HG02623 (cell line): ENCODE measurements around the gene TINAG.
A peak's percentile ranks its signal among the peaks of the same experiment; 100 is the strongest.

Experiments
- ATAC-seq: cut with Tn5 transposase; IDR thresholded peaks from one replicate; pipeline ENCODE4 v1.9.1; 2021; ENCODE audit warnings: moderate library complexity; ENCODE audit not compliant: unreplicated experiment

TINAG gene, protein sequence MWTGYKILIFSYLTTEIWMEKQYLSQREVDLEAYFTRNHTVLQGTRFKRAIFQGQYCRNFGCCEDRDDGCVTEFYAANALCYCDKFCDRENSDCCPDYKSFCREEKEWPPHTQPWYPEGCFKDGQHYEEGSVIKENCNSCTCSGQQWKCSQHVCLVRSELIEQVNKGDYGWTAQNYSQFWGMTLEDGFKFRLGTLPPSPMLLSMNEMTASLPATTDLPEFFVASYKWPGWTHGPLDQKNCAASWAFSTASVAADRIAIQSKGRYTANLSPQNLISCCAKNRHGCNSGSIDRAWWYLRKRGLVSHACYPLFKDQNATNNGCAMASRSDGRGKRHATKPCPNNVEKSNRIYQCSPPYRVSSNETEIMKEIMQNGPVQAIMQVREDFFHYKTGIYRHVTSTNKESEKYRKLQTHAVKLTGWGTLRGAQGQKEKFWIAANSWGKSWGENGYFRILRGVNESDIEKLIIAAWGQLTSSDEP

GRCh38 chr6:54308289-54308985 lies at the start of gene TINAG:
TINAG (plus strand) TSS chr6:54308441; CDS start chr6:54308551, 110 bp downstream.
- ATAC-seq: no peak

DNA sequence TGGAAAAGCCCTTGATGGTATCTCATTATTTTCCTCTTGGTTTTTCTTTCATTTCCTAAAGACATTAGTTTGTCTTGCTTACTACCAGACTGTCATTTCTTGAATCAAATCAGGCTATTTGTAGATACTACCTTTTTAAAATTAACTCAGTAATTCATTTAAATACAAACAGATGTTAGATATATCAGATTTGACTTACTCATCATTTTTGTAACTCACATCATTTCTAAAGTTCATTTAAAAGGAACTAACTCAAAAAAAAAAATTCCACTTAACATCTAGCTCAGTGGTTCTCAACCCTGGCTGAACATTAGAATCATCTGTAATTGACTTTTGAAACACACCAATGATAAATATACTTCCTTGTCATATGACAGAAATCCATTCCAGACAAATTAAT lies 48.2 kb upstream of the TINAG start:
- ATAC-seq: no peak

DNA sequence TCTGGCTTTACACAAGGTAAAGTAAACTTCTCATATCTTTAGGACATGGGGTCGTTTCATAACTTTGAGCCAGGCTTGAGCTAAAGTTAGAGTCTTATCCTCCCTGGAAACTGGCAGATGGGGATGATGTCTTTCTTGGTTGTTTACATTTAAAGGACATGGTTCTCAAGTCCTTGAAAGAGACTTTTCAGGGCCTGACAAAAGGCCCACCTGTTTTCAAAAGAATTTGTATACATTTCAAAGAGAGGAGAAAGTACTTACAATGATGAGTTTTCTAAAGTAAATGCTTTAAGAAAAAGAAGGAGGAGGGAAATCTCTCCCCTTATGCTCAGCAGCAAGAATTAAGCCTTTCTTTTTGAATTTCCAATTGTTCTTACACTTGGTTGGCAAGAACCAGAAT lies 45.7 kb upstream of the TINAG start:
- ATAC-seq: no peak

- ATAC-seq: no peak
Measured at GRCh38 chr6:54262971-54263370, 45.3 kb upstream of the TINAG start.

GRCh38 chr6:54264581-54265272 lies 43.5 kb upstream of the TINAG start:
- no peak for ATAC-seq

DNA sequence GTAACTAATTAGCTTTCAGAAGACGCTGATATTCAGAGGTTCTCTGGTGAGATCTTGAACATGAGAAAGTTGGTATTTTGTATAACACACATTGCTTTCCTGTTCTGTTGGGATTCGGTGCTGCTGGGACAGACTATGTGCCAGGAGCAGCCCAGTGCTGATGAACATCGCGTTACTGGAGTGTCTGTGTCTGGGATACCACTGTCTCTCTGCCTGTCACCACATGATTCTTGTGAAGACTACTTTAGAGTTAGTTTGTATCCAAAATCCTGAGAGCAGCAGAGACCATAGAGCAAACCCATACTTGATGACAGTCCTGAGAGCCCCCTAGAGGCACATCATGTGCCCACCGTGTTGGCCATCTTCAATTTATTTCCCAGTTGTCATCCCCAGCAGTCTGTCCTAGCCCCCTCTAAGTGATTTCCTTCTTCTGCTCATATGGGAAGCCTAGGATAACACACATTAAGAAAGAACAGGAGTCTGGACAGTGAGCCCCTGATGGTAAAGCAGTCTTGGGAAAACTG lies 41.8 kb upstream of the TINAG start:
- ATAC-seq: no peak

DNA sequence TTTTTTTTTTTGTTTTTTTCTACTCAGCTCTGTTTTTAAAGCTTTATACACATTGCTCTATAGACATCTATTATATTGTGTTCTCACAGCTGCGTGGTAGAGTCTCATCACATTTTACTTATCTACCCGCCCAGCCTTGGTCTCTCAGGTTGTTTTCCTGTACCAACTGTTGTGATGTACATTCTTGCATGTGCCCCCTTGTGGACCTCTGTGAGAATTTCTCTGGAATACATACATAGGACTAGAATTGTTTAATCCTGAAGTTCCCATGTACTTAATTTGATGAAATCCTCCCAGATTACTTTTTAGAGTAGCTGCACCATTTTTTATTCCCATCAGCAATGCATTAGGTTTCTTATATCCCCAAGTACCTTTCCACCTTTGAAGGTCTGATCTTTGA lies 40.4 kb upstream of the TINAG start:
- ATAC-seq: peak; percentile 52

- no peak for ATAC-seq
Measured at GRCh38 chr6:54273214-54273820, 34.9 kb upstream of the TINAG start.

GRCh38 chr6:54274383-54274782 lies 33.9 kb upstream of the TINAG start:
- ATAC-seq: no peak

GRCh38 chr6:54282186-54282585 lies 26.1 kb upstream of the TINAG start:
- ATAC-seq: no peak

DNA sequence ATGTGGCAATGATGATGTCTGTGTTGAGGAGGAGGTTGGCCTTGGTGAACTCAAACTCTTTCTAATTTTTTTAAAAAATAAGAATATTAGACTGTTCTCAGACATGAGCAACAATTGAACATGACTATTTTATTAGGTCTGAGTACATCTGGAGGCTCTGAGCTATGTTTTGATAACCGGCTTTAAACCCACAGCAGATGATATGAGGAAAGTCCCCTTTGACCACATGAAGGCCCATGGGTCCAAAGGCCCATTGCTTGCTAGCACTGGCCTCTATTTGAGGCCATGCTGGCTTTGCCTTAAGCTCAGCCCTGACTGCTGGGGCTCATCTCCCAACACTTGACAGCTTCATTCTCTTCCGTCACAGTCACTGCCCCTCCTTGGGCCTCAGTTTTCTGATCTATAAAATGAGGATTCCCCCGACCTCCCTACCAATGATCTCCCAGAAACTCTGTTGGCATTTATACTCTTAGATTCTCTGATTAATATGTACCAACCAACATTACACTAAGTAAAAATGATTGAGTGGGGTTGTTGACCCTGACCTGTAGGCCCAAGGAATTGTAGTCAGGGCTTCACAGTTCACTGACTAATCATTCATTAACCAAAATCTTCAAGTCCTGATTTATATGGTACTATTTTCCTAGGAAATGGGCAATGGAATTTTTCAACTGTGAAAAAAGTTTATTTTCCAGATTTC lies 23.9 kb upstream of the TINAG start:
- ATAC-seq: no peak

DNA sequence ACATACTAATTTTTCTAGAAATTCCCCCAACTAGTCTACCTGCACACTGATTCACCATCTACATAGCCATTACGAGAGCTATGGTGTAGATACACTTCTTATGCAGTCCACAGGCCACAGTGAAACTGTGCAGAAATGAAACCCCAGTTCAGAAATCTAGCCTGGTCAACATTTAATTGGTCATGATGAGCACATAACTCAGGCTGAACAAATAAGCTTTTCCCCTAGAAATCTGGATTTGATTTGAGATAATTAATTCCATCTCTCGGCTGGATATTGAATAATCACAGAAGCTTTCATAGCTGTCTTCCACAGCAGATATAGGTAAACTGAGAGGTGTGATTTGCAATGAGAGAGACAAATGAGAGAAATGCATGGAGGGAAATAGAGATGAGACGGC lies 22.6 kb upstream of the TINAG start:
- ATAC-seq: no peak

- no peak for ATAC-seq
Measured at GRCh38 chr6:54286141-54286540, 22.1 kb upstream of the TINAG start.

- no peak for ATAC-seq
Measured at GRCh38 chr6:54288474-54288873, 19.8 kb upstream of the TINAG start.

- ATAC-seq: no peak
Measured at GRCh38 chr6:54289426-54289825, 18.8 kb upstream of the TINAG start.

DNA sequence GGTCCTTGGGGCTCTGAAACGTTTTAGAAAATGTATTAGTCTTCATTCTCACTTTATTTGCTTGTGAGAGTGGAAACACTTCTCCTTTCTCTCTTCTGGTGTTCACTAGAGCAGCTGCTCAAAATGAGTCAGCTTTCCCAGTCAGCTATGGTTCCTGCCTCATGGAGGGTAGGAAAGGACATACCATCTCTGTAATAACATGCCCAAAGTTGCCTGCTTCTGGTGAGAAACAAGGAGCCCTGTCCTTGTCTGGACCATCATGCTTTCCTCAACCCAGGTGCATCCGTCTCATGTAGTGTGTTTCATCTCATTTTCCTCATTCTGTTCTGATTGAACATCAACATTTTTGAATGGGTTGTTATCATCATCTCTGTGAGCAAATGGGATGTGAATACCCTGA lies 17.1 kb upstream of the TINAG start:
- peak; percentile 70 for ATAC-seq

DNA sequence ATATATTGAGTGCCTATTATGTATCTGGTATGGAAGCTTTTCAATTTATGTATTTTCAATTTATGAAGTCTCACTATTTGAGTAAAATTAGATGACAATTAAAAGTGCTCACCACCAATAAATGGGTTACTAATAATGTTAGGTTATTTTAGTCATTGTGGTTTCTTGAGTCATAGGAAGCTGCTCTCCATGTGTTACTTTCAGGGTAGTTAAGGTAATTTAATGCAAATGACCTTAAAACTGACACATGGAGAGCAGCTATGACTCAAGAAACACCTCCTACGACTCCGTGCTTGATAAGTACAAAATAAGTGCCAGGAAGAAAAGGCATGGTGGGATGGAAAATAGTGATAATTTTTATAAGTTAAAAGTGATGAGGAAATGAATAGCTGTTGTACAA lies 16.5 kb upstream of the TINAG start:
- peak; percentile 81 for ATAC-seq

DNA sequence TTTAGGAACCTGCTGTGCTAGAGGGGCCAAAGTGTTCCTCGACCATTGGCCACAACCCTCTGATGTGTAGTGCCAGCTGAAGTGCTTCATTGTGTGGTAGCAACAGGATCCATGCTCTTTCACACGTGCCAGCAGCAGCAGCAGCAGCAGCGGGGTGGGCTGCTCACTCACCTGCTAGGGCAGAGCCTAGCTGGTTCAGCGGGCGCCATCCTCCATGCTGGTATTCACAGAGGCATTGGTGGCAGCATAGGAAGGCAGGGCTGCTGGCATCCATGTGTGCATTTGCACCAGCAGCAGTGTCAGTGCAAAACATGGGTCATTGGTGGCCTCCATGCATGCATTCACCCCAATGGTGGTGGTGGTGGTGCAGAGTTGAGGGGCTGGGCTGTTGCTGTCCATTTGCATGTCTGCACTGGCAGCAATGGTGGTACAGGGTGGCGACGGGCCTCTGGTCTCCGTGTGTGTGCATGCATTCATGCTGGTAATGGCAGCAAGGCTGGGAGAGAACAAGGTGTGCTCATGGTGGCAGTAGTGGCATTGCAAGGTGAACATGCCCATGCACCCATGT lies 13.2 kb upstream of the TINAG start:
- ATAC-seq: no peak

DNA sequence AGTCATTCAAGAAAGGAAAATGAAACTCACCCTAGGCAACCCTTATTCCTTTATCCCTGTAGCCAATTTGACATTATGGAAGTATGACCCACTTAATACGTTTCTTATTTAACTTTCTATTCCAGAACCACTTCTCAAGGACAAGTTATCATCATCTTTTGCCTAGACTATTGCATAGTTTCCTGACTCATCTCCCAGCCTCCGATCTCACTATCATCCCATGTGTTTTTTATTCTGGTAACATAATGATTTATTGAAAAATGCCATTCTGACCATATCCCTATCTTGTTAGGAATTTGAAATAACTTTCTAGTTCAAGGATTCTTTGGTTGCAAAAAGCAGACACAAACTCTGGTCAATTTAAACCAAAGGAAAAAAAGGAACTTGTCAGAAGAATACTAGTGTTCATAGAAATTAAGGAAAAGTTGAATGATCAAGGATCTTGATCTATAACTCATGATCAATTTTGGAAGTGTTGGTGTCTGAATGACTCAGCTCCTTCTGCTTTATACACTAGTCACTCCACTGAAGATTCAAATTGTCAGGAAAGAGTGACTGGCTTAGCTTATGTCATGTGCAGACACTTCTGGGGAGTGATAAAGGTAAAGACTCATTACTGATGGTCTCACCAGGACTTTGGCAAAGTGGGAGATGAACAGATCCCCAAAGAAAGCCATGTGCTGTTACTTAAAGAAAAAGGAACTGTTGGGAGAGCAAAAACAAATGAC lies 8.5 kb upstream of the TINAG start:
- no peak for ATAC-seq
